ENCODE results near the gene GNB1L. TPM values are rescaled to one million over a fixed set of nuclear protein-coding genes. Genes with fewer than 3 reads are reported as not detected.

Gene GNB1L
- total RNA-seq, 4 donors from 2014 or later: 4.8 to 8.7 (median 7.4) TPM

DNA sequence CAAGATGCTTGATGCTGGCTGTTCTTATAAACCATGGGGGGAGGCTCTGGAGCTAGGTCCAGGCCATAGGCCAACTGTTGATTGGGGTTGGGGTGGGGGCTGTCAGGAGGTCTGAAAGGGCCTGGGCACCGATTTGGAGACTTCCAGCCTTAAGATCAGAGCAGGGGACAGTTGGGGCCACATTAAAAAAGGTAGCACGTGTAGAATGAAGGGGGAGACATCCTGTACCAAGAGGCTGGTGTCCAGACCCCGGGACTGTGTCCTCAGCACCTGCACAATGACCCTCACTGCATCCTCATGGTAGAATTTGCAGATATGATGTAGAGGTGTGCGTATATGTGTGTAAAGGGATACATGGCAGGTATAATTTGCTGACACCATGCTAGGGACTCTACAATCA, 106.5 kb downstream of the GNB1L start:
- H3K9me3 ChIP-seq: no peaks in the 10 kb centered on the region
- no peak overlapping the region for H3K4me3 ChIP-seq
- TF ChIP-seq POLR2A (IDR thresholded peaks at IDR 0.05) (no peak), EP300 (IDR thresholded peaks at IDR 0.05) (no peak), POLR2AphosphoS5 (IDR thresholded peaks at IDR 0.05) (no peak)
- TF ChIP-seq, protein P1, sequence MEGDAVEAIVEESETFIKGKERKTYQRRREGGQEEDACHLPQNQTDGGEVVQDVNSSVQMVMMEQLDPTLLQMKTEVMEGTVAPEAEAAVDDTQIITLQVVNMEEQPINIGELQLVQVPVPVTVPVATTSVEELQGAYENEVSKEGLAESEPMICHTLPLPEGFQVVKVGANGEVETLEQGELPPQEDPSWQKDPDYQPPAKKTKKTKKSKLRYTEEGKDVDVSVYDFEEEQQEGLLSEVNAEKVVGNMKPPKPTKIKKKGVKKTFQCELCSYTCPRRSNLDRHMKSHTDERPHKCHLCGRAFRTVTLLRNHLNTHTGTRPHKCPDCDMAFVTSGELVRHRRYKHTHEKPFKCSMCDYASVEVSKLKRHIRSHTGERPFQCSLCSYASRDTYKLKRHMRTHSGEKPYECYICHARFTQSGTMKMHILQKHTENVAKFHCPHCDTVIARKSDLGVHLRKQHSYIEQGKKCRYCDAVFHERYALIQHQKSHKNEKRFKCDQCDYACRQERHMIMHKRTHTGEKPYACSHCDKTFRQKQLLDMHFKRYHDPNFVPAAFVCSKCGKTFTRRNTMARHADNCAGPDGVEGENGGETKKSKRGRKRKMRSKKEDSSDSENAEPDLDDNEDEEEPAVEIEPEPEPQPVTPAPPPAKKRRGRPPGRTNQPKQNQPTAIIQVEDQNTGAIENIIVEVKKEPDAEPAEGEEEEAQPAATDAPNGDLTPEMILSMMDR (IDR thresholded peaks at IDR 0.05): no peak
- no peak for ATAC-seq
- H3K27ac ChIP-seq: no peak overlapping the region
- WGBS, 2 donors (ENCODE audit: low coverage in 1 of 2): 67 to 72% methylated on average over 1 to 3 of the region's 4 CpGs
- no peaks in the 10 kb centered on the region for H3K36me3 ChIP-seq
- peaks cover 0 to 8% (median 0%) of the 10 kb centered on the region in 3 donors for H3K4me1 ChIP-seq
- peaks cover 38% of the 10 kb centered on the region for H3K27me3 ChIP-seq

DNA sequence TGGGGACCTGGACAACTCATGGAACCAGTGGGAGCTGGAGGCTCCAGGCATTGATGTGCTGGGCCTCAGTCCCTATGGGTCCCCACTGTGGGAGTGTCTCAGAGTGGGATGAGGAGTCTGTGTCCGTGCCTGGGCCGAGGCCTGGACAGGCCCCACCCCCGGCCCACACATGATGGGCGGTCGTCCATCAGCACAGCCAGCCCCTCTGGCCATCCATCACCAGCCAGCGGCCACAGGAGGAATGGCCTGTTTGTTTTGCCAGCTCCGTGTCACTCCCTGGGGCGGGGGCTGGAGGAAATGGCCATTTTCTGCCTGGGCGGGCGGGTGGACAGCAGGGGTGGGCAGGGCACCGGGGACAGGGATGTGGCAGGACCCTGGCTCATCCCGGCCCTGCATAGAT, 107.1 kb downstream of the GNB1L start:
- no peaks in the 10 kb centered on the region for H3K9me3 ChIP-seq
- H3K27ac ChIP-seq: no peak overlapping the region
- peaks cover 0 to 8% (median 0%) of the 10 kb centered on the region in 3 donors for H3K4me1 ChIP-seq
- no peaks in the 10 kb centered on the region for H3K36me3 ChIP-seq
- no peak for ATAC-seq
- TF ChIP-seq POLR2AphosphoS5 (IDR thresholded peaks at IDR 0.05) (no peak), EP300 (IDR thresholded peaks at IDR 0.05) (no peak), POLR2A (IDR thresholded peaks at IDR 0.05) (no peak)
- TF ChIP-seq, protein P1 (IDR thresholded peaks at IDR 0.05): no peak
- no CpG with 5 or more reads among the region's 12 CpGs for WGBS, 2 donors (ENCODE audit: low coverage in 1 of 2)
- H3K27me3 ChIP-seq: peaks cover 32% of the 10 kb centered on the region
- H3K4me3 ChIP-seq: no peak overlapping the region

DNA sequence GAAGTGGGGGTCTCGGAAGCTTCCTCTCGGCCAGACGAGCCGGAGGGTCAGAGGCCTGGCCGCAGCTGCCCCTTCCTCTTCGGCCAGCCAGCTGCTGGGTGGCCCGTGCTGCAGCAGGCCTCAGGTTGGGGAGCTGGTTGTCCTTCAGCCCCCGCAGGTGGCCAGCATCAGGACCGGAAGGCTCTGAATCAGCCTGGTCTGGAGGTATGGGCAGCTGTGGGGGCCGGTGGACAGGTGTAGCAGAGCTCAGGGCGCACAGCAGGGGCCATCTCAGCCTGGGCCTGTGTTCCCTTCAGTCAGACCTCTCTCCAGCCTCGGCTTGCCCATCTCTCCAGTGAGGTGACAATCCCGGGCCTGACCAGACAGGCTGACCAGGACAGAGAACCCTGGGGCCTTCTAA, 107.9 kb downstream of the GNB1L start:
- no peaks in the 10 kb centered on the region for H3K9me3 ChIP-seq
- H3K27ac ChIP-seq: no peak overlapping the region
- TF ChIP-seq, protein P1 (IDR thresholded peaks at IDR 0.05): no peak
- TF ChIP-seq EP300 (IDR thresholded peaks at IDR 0.05): no peak
- no peak for TF ChIP-seq POLR2A (IDR thresholded peaks at IDR 0.05)
- TF ChIP-seq POLR2AphosphoS5 (IDR thresholded peaks at IDR 0.05): no peak
- H3K4me3 ChIP-seq: no peak overlapping the region
- peaks cover 0 to 8% (median 0%) of the 10 kb centered on the region in 3 donors for H3K4me1 ChIP-seq
- no peaks in the 10 kb centered on the region for H3K36me3 ChIP-seq
- ATAC-seq: no peak
- WGBS, 2 donors (ENCODE audit: low coverage in 1 of 2): no CpG with 5 or more reads among the region's 13 CpGs
- peaks cover 26% of the 10 kb centered on the region for H3K27me3 ChIP-seq

DNA sequence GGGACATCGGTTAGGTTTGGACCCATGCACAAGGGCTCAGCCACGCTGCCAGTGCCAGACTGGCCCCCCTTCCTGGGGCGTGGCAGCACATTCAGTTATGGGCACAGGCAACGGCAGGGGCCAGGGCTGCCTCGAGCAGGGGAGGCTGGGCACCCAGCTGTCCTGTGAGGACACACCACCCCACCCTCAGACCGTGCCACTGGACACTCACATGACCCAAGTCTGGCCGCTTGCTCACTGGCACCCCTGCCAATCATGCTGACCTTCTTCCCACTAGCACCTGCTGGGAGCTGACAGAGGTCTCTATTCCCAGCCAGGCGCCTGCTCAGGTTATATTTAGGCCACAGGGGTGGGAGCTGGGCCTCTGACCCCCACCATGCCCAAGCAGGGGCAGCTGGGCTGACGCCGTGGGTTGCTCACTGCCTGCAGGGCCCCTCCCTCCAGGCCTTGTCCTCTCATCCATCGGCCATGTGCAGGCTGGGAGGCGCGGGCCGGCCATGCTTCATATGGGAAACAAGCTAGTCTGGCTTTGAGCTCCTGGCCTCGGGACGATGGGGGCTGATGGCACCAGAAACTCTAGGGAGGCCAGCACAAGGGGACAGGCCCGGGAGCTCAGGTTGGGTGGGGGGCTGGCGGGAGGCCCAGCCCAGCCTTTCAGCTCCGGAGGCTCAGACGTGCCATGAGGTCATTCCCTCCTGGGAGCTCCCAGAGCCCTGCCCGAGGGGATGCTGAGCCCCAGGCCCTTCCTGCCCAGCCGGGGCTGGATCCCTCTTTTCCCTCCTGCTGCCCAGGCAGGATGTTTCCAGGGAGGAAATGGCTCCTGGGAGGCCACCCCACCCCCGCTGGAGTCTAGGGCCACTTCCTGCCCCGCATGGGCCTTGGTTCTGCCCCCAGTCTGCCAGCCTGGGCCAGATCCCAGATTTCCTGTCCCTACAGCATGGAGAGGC, 109.2 kb downstream of the GNB1L start:
- WGBS, 2 donors (ENCODE audit: low coverage in 1 of 2): 53% methylated on average over 7 of the region's 24 CpGs; no CpG with 5 or more reads in 1 of the 2 donors
- no peaks in the 10 kb centered on the region for H3K36me3 ChIP-seq
- no peaks in the 10 kb centered on the region for H3K9me3 ChIP-seq
- no peak for ATAC-seq
- peaks cover 0 to 8% (median 0%) of the 10 kb centered on the region in 3 donors for H3K4me1 ChIP-seq
- TF ChIP-seq POLR2AphosphoS5 (IDR thresholded peaks at IDR 0.05) (no peak), EP300 (IDR thresholded peaks at IDR 0.05) (no peak), POLR2A (IDR thresholded peaks at IDR 0.05) (no peak)
- TF ChIP-seq, protein P1 (IDR thresholded peaks at IDR 0.05): no peak
- peaks cover 13% of the 10 kb centered on the region for H3K27me3 ChIP-seq
- no peak overlapping the region for H3K4me3 ChIP-seq
- no peak overlapping the region for H3K27ac ChIP-seq

All from gastroesophageal sphincter (tissue), 4 donors.